OCI-LY1 (cell line): Measurements from ENCODE around the gene LSM11.
A peak's percentile ranks its signal among the peaks of the same experiment; 100 is the strongest.

Experiments used
- H2AFZ ChIP-seq: fragments of 200-600 bp; sonication (generic), shearing (Covaris generic); 2 replicates; pipeline ENCODE4 v1.6.0; 2014; ENCODE audit warnings: antibody characterized with exemption, mild to moderate bottlenecking, low read length
- H3F3A ChIP-seq: fragments of 200-600 bp; sonication (generic), shearing (Covaris generic); 2 replicates; pipeline ENCODE4 v1.6.0; 2014; ENCODE audit warnings: mild to moderate bottlenecking, antibody characterized with exemption, low read length, moderate library complexity; ENCODE audit not compliant: insufficient read depth
- H3K27ac ChIP-seq: fragments of 200-600 bp; sonication (generic); 2 replicates; pipeline ENCODE4 v1.5.1; 2014; ENCODE audit warnings: low read length, mixed run types, mild to moderate bottlenecking, low read depth; ENCODE audit not compliant: poor library complexity, severe bottlenecking
- H3K27me3 ChIP-seq: fragments of 200-600 bp; sonication (generic); 2 replicates; pipeline ENCODE4 v1.6.0; 2014; ENCODE audit warnings: antibody characterized with exemption, mild to moderate bottlenecking, low read length, moderate library complexity; ENCODE audit not compliant: insufficient read depth
- H3K36me3 ChIP-seq: fragments of 200-600 bp; sonication (generic); 2 replicates; pipeline ENCODE4 v1.6.1; 2014; ENCODE audit warnings: mild to moderate bottlenecking, antibody characterized with exemption, low read length, moderate library complexity, mixed read lengths; ENCODE audit not compliant: insufficient read depth
- H3K4me1 ChIP-seq: fragments of 200-600 bp; sonication (generic); 2 replicates; pipeline ENCODE4 v1.5.1; 2014; ENCODE audit warnings: mild to moderate bottlenecking, low read length, moderate library complexity; ENCODE audit not compliant: insufficient read depth, severe bottlenecking
- H3K4me2 ChIP-seq: fragments of 200-600 bp; sonication (generic), shearing (Covaris generic); 2 replicates; pipeline ENCODE4 v1.6.1; 2014; ENCODE audit warnings: low read length
- H3K4me3 ChIP-seq: fragments of 200-600 bp; sonication (generic); 2 replicates; pipeline ENCODE4 v1.5.1; 2014; ENCODE audit warnings: low read length, low read depth, mild to moderate bottlenecking, mixed read lengths; ENCODE audit not compliant: poor library complexity, severe bottlenecking
- H3K79me2 ChIP-seq: fragments of 200-600 bp; shearing (Covaris generic); 2 replicates; pipeline ENCODE4 v1.6.1; 2016; ENCODE audit warnings: mixed run types, low read length, mixed read lengths; ENCODE audit not compliant: insufficient read depth
- H3K9ac ChIP-seq: fragments of 200-600 bp; sonication (generic), shearing (Covaris generic); 2 replicates; pipeline ENCODE4 v1.6.1; 2014; ENCODE audit warnings: mild to moderate bottlenecking, low read length, mixed read lengths
- H3K9me2 ChIP-seq: fragments of 200-600 bp; sonication (generic), shearing (Covaris generic); 2 replicates; pipeline ENCODE4 v1.6.1; 2014; ENCODE audit warnings: low read depth, mild to moderate bottlenecking, low read length, mixed read lengths
- H3K9me3 ChIP-seq: fragments of 200-600 bp; shearing (Covaris generic); 2 replicates; pipeline ENCODE4 v1.6.1; 2014; ENCODE audit warnings: low read length, mixed read lengths
- H4K20me1 ChIP-seq: fragments of 200-600 bp; sonication (generic), shearing (Covaris generic); 2 replicates; pipeline ENCODE4 v1.6.0; 2016; ENCODE audit warnings: mild to moderate bottlenecking, low read length; ENCODE audit not compliant: insufficient read depth
- EZH2 ChIP-seq: fragments of 200-600 bp; sonication (generic), shearing (Covaris generic); IDR thresholded peaks from 2 replicates; pipeline ENCODE4 v1.8.0; 2017; ENCODE audit warnings: borderline replicate concordance, mixed run types, mild to moderate bottlenecking, antibody characterized with exemption, low read length, moderate library complexity, mixed read lengths
- TF ChIP-seq, protein P1 (sequence below): fragments of 200-600 bp; sonication (generic), shearing (Covaris generic); IDR thresholded peaks from 2 replicates; pipeline ENCODE4 v1.5.1; 2017; ENCODE audit warnings: mild to moderate bottlenecking, antibody characterized with exemption, low read length, moderate library complexity, mixed read lengths

LSM11 gene

DNA sequence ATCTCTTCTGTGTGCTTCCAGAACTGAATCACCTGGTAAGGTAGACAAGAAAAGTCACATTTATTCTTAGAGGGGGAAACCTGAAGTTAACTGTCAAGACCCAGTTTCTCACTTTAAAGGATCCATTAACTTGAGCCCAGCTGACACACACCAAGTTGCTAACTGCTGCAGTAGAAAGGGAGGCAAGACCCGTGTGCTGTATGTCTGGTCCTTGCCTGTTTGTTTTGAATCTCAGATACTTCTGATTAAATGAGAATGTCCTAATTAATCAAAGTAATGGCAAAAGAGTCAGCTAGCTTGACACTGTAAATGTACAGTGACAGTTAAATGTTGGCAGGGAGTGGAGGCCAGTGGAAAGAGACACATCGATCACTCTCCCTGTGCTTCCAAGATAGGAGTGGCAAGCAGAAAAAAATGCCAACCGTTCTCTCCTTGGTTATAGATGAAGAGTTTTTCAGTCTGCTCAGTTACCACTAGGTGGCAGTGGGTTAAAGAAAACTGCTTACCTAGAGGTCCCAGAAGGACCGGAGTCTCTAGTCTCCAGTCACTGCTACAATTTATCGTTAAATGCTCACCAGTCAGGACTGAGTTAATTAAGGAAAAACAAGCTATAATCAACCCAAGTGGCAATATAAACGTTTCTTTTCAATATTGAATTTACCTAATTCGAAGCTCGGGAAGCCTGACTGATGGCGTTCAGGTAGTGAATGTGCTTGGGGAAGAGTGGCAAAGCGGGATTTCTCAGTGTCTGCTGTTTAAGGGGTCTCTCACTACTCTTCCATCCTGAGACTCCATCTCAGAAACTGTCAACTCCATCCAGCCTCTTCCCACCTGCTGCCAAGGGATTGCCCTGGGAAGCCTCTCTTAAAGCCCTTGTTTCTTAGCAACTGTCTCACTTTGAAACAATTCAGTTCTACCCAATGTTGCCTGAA lies 18.4 kb downstream of the LSM11 start:
- Histone ChIP-seq H3K4me1 (no peaks in the 10 kb centered on the region), H3K79me2 (no peaks in the 10 kb centered on the region), H3K36me3 (peaks cover 8% of the 10 kb centered on the region; the same call in 1 of the 2 replicates), H3K9me2 (no peaks in the 10 kb centered on the region), H3K27me3 (no peaks in the 10 kb centered on the region), H3F3A (no peaks in the 10 kb centered on the region), H3K27ac (no peak overlapping the region), H2AFZ (no peak overlapping the region), H3K4me3 (no peak overlapping the region), H3K9me3 (no peaks in the 10 kb centered on the region), H3K4me2 (no peak overlapping the region), H3K9ac (no peak overlapping the region), H4K20me1 (no peaks in the 10 kb centered on the region)
- TF ChIP-seq, protein P1, sequence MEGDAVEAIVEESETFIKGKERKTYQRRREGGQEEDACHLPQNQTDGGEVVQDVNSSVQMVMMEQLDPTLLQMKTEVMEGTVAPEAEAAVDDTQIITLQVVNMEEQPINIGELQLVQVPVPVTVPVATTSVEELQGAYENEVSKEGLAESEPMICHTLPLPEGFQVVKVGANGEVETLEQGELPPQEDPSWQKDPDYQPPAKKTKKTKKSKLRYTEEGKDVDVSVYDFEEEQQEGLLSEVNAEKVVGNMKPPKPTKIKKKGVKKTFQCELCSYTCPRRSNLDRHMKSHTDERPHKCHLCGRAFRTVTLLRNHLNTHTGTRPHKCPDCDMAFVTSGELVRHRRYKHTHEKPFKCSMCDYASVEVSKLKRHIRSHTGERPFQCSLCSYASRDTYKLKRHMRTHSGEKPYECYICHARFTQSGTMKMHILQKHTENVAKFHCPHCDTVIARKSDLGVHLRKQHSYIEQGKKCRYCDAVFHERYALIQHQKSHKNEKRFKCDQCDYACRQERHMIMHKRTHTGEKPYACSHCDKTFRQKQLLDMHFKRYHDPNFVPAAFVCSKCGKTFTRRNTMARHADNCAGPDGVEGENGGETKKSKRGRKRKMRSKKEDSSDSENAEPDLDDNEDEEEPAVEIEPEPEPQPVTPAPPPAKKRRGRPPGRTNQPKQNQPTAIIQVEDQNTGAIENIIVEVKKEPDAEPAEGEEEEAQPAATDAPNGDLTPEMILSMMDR, result peak; percentile 79
- no peak for TF ChIP-seq EZH2

DNA sequence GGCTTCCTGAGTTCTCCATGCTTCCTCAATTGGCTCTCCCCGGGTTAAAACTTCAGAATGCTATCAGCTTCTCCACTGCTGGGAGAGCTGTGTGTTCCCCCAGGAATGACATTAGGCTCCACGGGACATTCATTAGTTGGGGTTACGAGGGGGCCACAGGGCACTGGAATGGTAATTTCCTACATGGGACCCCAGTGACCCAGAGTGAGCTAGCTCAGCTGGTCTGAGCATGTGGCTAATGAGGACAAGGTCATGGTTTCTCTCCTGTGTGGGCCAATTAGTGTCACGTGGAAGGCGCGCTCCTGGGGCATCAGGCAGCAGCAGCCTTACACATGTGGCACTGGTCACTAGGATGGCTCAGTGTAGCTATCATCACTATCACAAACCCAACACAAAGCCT lies 21.0 kb downstream of the LSM11 start:
- no peak overlapping the region for H2AFZ ChIP-seq
- no peaks in the 10 kb centered on the region for H3K27me3 ChIP-seq
- no peak overlapping the region for H3K27ac ChIP-seq
- H3K79me2 ChIP-seq, result no peaks in the 10 kb centered on the region
- no peaks in the 10 kb centered on the region for H3K36me3 ChIP-seq
- no peak for TF ChIP-seq EZH2
- TF ChIP-seq, protein P1, result no peak
- no peak overlapping the region for H3K9ac ChIP-seq
- H4K20me1 ChIP-seq, result no peaks in the 10 kb centered on the region
- no peaks in the 10 kb centered on the region for H3K9me3 ChIP-seq
- H3K4me3 ChIP-seq, result no peak overlapping the region
- no peak overlapping the region for H3K4me2 ChIP-seq
- no peaks in the 10 kb centered on the region for H3K4me1 ChIP-seq
- H3F3A ChIP-seq, result no peaks in the 10 kb centered on the region
- H3K9me2 ChIP-seq, result no peaks in the 10 kb centered on the region

DNA sequence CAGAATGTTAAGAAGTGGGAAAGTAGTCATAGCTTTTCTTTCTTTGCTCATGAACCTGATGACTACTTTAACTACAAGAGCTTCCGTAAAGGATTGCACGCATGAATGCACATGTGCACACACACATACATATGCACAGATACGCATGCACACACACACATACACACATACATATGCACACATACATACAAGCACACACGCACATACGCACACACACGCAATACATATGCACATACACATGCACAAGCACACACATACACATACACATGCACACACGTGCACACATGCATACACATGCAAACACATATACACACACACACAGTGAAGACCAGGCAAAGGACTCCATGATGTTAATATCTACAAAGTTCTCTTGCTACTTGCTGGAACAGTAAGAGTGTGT lies 22.9 kb downstream of the LSM11 start:
- no peak for TF ChIP-seq EZH2
- TF ChIP-seq, protein P1, result no peak
- H3K4me1 ChIP-seq, result no peaks in the 10 kb centered on the region
- H3K27ac ChIP-seq, result no peak overlapping the region
- no peaks in the 10 kb centered on the region for H3F3A ChIP-seq
- H2AFZ ChIP-seq, result no peak overlapping the region
- H4K20me1 ChIP-seq, result no peaks in the 10 kb centered on the region
- no peak overlapping the region for H3K9ac ChIP-seq
- peaks cover 10% of the 10 kb centered on the region; the same call in 1 of the 2 replicates for H3K27me3 ChIP-seq
- no peaks in the 10 kb centered on the region for H3K9me3 ChIP-seq
- no peaks in the 10 kb centered on the region for H3K9me2 ChIP-seq
- H3K4me2 ChIP-seq, result no peak overlapping the region
- no peaks in the 10 kb centered on the region for H3K79me2 ChIP-seq
- H3K36me3 ChIP-seq, result no peaks in the 10 kb centered on the region
- H3K4me3 ChIP-seq, result no peak overlapping the region
